IPS-NIHi7 (cell line): ENCODE data around the gene CDCP2.

ENCODE experiments used
- DNase-seq: peaks from one replicate; pipeline ENCODE4 v3.0.0; 2012; ENCODE audit warnings: mixed read lengths; ENCODE audit errors: extremely low spot score

CDCP2 gene

GRCh38 chr1:54094001-54094729, 58.6 kb downstream of the CDCP2 start:
- no peak for DNase-seq

DNA sequence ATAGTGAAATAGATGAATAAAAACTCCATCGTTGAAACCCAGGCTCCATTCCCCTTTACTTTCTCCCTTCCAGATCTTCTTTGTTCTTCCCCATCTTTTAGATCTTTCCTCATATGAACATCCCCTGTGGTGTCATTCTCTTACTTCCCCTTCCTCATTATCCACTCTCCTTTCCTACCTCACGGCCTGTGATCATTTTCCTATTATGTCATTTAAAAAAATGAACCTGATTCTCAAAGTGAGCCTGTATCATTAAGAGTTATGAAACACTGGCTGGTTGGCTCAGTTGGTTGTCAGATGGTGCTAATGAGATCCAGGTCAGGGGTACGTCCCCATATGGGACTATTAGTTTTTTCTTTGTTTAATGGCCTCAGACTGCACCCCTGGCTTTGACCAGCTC, 61.1 kb downstream of the CDCP2 start:
- no peak for DNase-seq

- DNase-seq = no peak
Observed at GRCh38 chr1:54088385-54088784, 64.4 kb downstream of the CDCP2 start.

DNA sequence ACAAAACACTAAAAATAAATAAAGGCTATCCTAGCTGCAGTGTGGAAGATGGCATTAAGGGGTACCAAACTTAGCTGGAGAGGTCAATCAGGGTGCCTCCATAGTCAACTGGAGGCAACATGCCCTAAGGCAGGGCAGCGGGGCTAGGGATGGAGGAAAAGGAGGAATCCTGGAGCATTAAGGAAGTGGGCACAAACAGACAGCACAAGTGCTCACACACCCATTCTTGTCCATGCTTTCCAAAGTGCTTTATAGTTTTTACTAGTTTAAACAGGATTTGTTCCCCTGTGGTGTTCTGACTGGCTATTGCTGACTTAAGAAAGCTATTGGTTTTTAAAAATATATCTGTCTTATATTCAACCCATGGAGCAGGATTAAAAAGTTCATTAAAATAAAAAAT, 66.0 kb downstream of the CDCP2 start:
- DNase-seq = no peak

- DNase-seq = no peak
Observed at GRCh38 chr1:54084794-54085193, 68.0 kb downstream of the CDCP2 start.
